ENCODE data around the gene TMEM94. TPM values are rescaled to one million over a fixed set of nuclear protein-coding genes. Genes with fewer than 3 reads are reported as not detected.

TMEM94 gene
- total and polyA plus RNA-seq, 2 of the 13 experiments (the other 11 are each of a cell fraction or from before 2014, with no cell fraction given) = 32.6 to 134 TPM

DNA sequence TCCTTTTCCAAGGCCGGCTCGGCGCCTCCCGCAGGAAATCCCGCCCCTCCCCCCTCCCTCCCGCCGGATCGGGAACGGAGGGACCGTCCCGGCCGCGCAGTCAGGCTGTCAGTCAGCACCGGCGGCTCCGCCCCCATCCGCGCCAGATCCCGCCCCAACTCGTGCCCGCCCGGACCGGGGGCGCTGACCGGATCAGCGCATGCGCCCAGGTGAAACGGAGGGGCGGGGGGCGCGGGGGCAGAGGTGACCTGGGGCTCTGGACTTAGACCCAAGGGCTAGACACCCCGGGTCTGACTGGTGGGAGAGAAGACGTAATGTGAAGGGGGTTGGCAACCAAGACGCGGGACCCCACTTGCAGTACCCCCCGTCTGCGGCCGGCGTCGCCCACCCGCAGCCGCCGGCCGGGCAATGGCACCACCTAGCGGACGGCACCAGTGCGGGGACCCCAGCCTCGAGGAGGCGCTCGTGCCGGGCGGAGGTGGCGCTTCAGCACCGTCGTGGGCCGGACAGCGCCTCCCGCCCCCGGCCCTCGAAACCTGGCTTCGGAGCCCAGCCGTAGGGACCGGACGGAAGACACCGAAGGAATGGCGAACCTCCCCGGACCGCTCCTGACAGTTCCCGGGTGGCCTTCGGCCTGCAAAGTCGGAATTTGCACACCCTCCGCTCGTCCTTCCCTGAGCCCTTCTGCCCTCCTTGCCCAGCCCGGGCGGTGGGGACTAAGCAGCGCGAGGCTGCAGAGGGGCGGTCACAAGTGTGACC is 59.2 kb downstream of the TMEM94 start, which contains the start of gene CASKIN2 (continued):
- TF ChIP-seq STAG1 (CRISPR knock-in tag; IDR thresholded peaks at IDR 0.05) (peak; percentile 91), NCOA5 (CRISPR knock-in tag; IDR thresholded peaks at IDR 0.05) (no peak; the same call in 1 of the 2 replicates), JUNB (CRISPR knock-in tag; IDR thresholded peaks at IDR 0.05; ENCODE audit: borderline replicate concordance) (no peak), KLF16 (CRISPR knock-in tag; IDR thresholded peaks at IDR 0.05) (peak; percentile 60 to 96; a peak in 2 of 4 replicates), ZNF205 (CRISPR knock-in tag; IDR thresholded peaks at IDR 0.05) (peak; percentile 87; the same call in 1 of the 2 replicates), CCDC6 (CRISPR knock-in tag; IDR thresholded peaks at IDR 0.05) (no peak; the same call in 1 of the 2 replicates), BORCS8-MEF2B (CRISPR knock-in tag; IDR thresholded peaks at IDR 0.05) (peak; percentile 98), FLYWCH1 (CRISPR knock-in tag; IDR thresholded peaks at IDR 0.05) (no peak), SMARCC2 (IDR thresholded peaks at IDR 0.05) (no peak), NRL (CRISPR knock-in tag; IDR thresholded peaks at IDR 0.05; ENCODE audit: borderline replicate concordance) (peak; percentile 97), DNMT1 (CRISPR knock-in tag; IDR thresholded peaks at IDR 0.05) (peak; percentile 88), ZNF484 (CRISPR knock-in tag; IDR thresholded peaks at IDR 0.05; ENCODE audit: borderline replicate concordance, low read depth) (peak; percentile 90; the same call in 1 of the 2 replicates), XRCC5 (optimal IDR thresholded peaks at IDR 0.05; ENCODE audit: low read length) (peak; percentile 96), ZNF124 (CRISPR knock-in tag; IDR thresholded peaks at IDR 0.05) (peak; percentile 85; the same call in 1 of the 2 replicates), PAF1 (CRISPR knock-in tag; IDR thresholded peaks at IDR 0.05) (no peak), MEF2D (CRISPR knock-in tag; IDR thresholded peaks at IDR 0.05) (peak; percentile 95), ZNF121 (CRISPR knock-in tag; IDR thresholded peaks at IDR 0.05) (no peak; the same call in 1 of the 2 replicates), ZNF138 (CRISPR knock-in tag; IDR thresholded peaks at IDR 0.05; ENCODE audit: low read depth) (peak; percentile 82; the same call in 1 of the 2 replicates), ZC3H13 (CRISPR knock-in tag; IDR thresholded peaks at IDR 0.05) (peak; percentile 73), NBN (conservative IDR thresholded peaks at IDR 0.05) (no peak), ZNF564 (CRISPR knock-in tag; IDR thresholded peaks at IDR 0.05) (peak; percentile 89), ZFYVE20 (CRISPR knock-in tag; IDR thresholded peaks at IDR 0.05; ENCODE audit: borderline replicate concordance, low read depth) (peak; percentile 77; the same call in 1 of the 2 replicates)
- TF ChIP-seq, protein P1, sequence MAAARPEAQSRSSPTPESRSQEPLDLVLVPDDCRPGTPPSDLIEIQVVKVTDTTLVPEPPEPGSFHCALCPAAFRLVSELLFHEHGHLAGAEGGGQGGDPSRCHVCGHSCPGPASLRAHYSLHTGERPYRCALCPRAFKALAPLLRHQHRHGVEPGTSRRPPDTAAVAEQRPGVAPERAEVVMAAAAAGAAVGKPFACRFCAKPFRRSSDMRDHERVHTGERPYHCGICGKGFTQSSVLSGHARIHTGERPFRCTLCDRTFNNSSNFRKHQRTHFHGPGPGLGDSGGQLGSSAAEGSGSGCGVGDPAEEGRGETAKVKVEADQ (CRISPR knock-in tag; IDR thresholded peaks at IDR 0.05; ENCODE audit: borderline replicate concordance) = peak; percentile 98
- TF ChIP-seq, protein P2, sequence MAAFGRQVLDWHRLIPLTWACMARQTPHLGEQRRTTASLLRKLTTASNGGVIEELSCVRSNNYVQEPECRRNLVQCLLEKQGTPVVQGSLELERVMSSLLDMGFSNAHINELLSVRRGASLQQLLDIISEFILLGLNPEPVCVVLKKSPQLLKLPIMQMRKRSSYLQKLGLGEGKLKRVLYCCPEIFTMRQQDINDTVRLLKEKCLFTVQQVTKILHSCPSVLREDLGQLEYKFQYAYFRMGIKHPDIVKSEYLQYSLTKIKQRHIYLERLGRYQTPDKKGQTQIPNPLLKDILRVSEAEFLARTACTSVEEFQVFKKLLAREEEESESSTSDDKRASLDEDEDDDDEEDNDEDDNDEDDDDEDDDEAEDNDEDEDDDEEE (CRISPR knock-in tag; IDR thresholded peaks at IDR 0.05) = peak; percentile 100
- TF ChIP-seq, protein P3, sequence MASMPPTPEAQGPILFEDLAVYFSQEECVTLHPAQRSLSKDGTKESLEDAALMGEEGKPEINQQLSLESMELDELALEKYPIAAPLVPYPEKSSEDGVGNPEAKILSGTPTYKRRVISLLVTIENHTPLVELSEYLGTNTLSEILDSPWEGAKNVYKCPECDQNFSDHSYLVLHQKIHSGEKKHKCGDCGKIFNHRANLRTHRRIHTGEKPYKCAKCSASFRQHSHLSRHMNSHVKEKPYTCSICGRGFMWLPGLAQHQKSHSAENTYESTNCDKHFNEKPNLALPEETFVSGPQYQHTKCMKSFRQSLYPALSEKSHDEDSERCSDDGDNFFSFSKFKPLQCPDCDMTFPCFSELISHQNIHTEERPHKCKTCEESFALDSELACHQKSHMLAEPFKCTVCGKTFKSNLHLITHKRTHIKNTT (CRISPR knock-in tag; IDR thresholded peaks at IDR 0.05) = no peak
- TF ChIP-seq, protein P4, sequence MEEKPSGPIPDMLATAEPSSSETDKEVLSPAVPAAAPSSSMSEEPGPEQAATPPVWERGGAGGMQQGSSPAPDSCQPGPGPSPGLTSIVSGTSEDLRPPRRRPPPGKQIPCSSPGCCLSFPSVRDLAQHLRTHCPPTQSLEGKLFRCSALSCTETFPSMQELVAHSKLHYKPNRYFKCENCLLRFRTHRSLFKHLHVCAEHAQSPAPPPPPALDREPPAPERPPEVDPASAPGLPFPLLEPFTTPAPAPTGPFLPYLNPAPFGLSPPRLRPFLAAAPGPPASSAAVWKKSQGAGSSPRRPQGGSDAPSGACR (CRISPR knock-in tag; IDR thresholded peaks at IDR 0.05) = peak; percentile 99; the same call in 1 of the 2 replicates
- TF ChIP-seq, protein P5, sequence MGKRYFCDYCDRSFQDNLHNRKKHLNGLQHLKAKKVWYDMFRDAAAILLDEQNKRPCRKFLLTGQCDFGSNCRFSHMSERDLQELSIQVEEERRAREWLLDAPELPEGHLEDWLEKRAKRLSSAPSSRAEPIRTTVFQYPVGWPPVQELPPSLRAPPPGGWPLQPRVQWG (CRISPR knock-in tag; IDR thresholded peaks at IDR 0.05; ENCODE audit: borderline replicate concordance, low read depth) = no peak

Measured in HepG2 (cell line).